Activated T-helper 17 cell treated with anti-CD3 and anti-CD28 coated beads, Interleukin-2, amount 50 U/mL, for 72 hours (primary cell): Measurements from ENCODE around the gene DAZAP2. TPM values are rescaled to one million over a fixed set of nuclear protein-coding genes. Genes with fewer than 3 reads are reported as not detected.

ENCODE experiments used
- ATAC-seq: fragments of 150-1000 bp; cut with Tn5 transposase; replicated peaks from 2 replicates; pipeline ENCODE4 v1.10.0; 2021; ENCODE audit warnings: mild to moderate bottlenecking, moderate library complexity
- H3K27ac Mint-ChIP-seq: one replicate; pipeline ENCODE4 v1.8.0; 2022; ENCODE audit warnings: mixed read lengths
- H3K27me3 Mint-ChIP-seq: one replicate; pipeline ENCODE4 v1.8.0; 2022; ENCODE audit warnings: mixed read lengths
- H3K36me3 Mint-ChIP-seq: one replicate; pipeline ENCODE4 v1.8.0; 2022; ENCODE audit warnings: low read depth, mild to moderate bottlenecking, mixed read lengths
- H3K4me1 Mint-ChIP-seq: one replicate; pipeline ENCODE4 v1.8.0; 2022; ENCODE audit warnings: mixed read lengths
- H3K4me3 Mint-ChIP-seq: one replicate; pipeline ENCODE4 v1.8.0; 2022; ENCODE audit warnings: mild to moderate bottlenecking, mixed read lengths
- H3K9me3 Mint-ChIP-seq: one replicate; pipeline ENCODE4 v1.8.0; 2022; ENCODE audit warnings: mixed read lengths
- total RNA-seq, 2 donors: library from RNA; stranded (reverse); gene quantifications; one replicate each; pipeline ENCODE4 v1.2.3, GENCODE V29; 2022

DAZAP2 gene
- total RNA-seq = 100 to 1,000 TPM; 110 to 124 TPM

- Mint-ChIP-seq H3K27me3 (no peaks in the 10 kb centered on the region), H3K9me3 (no peaks in the 10 kb centered on the region), H3K4me1 (peaks cover 28% of the 10 kb centered on the region), H3K27ac (peak within 1 kb of the TSS; percentile 95), H3K36me3 (peaks cover 58% of the 10 kb centered on the region), H3K4me3 (peak within 1 kb of the TSS; percentile 94)
- ATAC-seq = peak; percentile 95
Observed at GRCh38 chr12:51238510-51239334, at the start of gene DAZAP2. Gene DAZAP2 (plus strand): TSS chr12:51238826. CDS start chr12:51238908, 82 bp downstream.

DNA sequence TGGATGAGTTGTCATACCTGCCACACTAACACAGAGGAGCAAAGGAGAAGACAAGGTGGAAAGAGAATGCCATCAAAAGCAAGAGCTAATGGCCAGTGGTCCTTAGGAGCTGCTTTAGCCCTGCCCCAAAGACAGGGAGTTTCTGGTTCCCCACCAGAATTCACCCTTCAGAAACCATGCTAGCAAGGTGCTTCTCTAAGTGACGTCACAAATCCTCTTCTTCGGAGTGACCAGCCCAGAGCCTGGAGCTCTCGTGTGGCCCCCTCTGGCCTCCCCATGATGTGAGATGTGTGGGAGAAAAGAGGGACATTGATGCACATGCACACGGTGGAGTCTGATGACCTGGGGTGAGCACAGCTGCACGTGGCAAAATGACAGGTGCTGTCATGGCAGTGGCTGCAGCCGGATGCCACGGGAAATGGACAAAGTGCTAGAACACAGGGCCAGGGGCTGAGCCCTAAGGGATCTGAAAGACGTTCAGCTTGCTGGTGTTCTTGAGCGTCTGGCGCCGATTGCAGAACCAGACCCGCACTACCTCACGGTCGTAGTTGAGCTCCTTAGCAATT lies 48.8 kb upstream of the DAZAP2 start:
- no peaks in the 10 kb centered on the region for H3K36me3 Mint-ChIP-seq
- H3K27ac Mint-ChIP-seq = no peak overlapping the region
- H3K4me3 Mint-ChIP-seq = no peak overlapping the region
- no peak for ATAC-seq
- no peaks in the 10 kb centered on the region for H3K4me1 Mint-ChIP-seq
- H3K9me3 Mint-ChIP-seq = no peaks in the 10 kb centered on the region
- no peaks in the 10 kb centered on the region for H3K27me3 Mint-ChIP-seq

GRCh38 chr12:51190820-51191219 lies 47.8 kb upstream of the DAZAP2 start:
- no peaks in the 10 kb centered on the region for H3K36me3 Mint-ChIP-seq
- H3K4me3 Mint-ChIP-seq = no peak overlapping the region
- no peaks in the 10 kb centered on the region for H3K27me3 Mint-ChIP-seq
- no peak overlapping the region for H3K27ac Mint-ChIP-seq
- H3K9me3 Mint-ChIP-seq = no peaks in the 10 kb centered on the region
- H3K4me1 Mint-ChIP-seq = no peaks in the 10 kb centered on the region
- no peak for ATAC-seq

DNA sequence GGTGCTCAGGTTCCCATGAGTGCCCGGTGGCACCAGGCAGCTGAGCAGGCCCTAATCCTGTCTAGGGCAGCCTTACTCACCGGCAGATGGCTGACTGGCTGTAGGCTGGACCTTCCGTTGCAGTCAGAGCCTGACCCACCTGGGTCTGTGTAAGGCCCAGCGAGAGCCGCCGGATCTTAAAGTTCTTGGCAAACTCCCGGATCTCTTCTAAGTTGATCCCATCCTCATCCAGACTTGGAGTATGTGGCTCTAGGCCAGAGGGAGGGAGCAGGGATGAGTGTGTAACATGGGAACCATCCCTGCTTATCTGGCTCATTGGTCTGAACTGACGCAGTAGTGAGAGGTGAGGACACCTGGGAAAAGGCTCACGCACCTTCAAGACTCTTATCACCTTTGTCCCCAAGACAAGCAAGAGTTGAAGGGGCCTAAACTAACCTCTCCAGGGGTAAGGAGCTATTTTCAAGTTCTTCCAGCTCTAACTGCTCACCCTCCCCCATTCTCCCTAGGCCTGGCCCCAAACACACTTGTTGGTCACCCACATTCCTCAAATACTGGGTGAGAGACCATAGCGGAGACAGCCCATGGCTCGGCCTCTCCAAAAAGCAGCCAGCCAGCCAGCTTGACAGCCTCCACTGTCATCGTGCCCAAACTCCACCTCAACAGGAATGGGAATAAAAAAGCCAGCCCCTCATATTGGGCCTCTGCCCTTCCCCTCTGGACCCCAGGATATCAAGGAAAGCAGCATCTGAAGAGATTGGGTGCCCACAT lies 46.9 kb upstream of the DAZAP2 start:
- H3K4me1 Mint-ChIP-seq = no peaks in the 10 kb centered on the region
- no peaks in the 10 kb centered on the region for H3K9me3 Mint-ChIP-seq
- no peak for ATAC-seq
- no peaks in the 10 kb centered on the region for H3K27me3 Mint-ChIP-seq
- no peaks in the 10 kb centered on the region for H3K36me3 Mint-ChIP-seq
- no peak overlapping the region for H3K27ac Mint-ChIP-seq
- no peak overlapping the region for H3K4me3 Mint-ChIP-seq

DNA sequence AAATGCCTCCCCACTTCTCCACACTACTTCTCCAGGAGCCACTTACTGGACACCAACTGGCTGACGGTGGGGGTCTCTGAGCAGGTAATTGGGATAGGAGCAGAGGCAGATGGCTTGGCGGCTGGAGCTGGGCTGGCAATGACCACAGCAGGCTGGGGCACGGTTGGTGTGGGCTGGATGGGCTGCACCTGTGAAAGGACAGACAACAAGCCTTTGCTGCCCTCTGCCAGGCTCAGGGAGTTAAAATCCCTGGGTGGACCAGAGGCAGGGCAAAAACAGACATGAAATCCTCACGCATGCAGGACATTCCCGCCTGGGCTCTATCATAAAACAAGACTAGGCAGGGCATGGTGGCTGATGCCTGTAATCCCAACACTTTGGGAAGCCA lies 46.3 kb upstream of the DAZAP2 start:
- no peak overlapping the region for H3K27ac Mint-ChIP-seq
- no peaks in the 10 kb centered on the region for H3K4me1 Mint-ChIP-seq
- H3K4me3 Mint-ChIP-seq = no peak overlapping the region
- no peaks in the 10 kb centered on the region for H3K36me3 Mint-ChIP-seq
- H3K9me3 Mint-ChIP-seq = no peaks in the 10 kb centered on the region
- no peaks in the 10 kb centered on the region for H3K27me3 Mint-ChIP-seq
- ATAC-seq = no peak

DNA sequence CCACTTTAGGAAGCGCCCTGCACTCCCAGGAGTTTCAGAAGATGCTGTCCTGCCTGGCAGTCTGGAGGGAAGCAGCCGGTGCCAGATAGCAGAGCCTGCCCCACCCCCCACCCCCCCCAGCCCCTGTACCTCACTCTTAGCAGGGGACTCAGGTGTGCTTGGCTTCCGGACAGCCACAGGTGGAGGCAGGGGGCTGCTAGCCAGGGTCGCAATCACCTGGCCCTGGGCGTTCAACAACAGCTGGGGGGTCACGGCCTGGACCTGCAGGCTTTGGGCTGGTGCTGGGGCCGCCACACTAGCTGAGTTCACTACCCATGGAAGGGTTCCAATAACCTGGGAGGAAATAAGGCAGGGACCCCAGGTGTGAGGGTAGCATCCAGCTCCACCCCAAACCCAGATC lies 42.8 kb upstream of the DAZAP2 start:
- ATAC-seq = no peak
- H3K4me1 Mint-ChIP-seq = peaks cover under 1% of the 10 kb centered on the region
- no peaks in the 10 kb centered on the region for H3K27me3 Mint-ChIP-seq
- H3K27ac Mint-ChIP-seq = no peak overlapping the region
- no peaks in the 10 kb centered on the region for H3K9me3 Mint-ChIP-seq
- H3K4me3 Mint-ChIP-seq = no peak overlapping the region
- no peaks in the 10 kb centered on the region for H3K36me3 Mint-ChIP-seq

GRCh38 chr12:51196547-51196946 lies 42.1 kb upstream of the DAZAP2 start:
- no peak for ATAC-seq
- Mint-ChIP-seq H3K36me3 (no peaks in the 10 kb centered on the region), H3K27me3 (no peaks in the 10 kb centered on the region), H3K4me3 (no peak overlapping the region), H3K27ac (no peak overlapping the region), H3K4me1 (peaks cover 4% of the 10 kb centered on the region), H3K9me3 (no peaks in the 10 kb centered on the region)

DNA sequence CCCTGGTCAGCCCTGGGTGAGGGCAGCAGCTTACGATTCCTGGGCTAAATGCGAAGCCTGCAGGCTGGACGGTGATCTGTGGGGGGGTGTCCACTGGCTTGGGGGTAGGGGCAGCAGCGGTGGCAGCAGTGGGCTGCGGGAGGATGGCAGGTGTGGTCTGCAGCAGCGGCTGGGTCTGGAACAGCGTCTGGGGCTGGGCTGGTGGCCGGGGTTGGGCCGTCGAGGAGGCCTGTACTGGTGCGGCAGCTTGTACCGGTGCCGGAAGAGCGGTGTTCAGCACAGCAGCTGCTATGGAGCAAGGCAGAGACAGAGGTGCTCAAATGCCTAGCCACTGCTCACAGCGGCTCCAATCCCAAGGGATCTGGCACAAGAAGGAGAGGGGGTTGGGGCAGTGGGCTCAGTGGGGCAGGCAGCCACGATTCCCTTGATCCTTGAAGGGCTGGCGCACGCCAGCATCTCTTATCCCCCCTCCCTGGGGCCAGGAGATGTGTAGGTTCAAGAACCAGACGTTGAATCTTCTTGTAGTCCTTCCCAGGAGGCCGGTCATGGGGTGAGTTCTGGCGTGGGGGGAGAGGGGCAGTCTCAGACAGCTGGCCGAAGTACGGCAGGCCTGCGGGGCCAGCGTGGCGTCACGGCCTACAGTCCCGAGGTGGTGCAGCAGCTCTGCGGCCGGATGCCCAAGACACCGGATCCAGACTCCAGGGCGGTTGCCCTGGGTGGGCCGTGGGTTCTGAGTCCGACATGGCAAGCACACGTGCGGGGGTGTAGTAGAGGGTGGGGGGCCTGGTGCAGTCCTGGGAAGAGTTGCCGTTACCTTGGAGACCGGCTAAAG lies 40.7 kb upstream of the DAZAP2 start:
- Mint-ChIP-seq H3K27me3 (no peaks in the 10 kb centered on the region), H3K4me3 (no peak overlapping the region), H3K4me1 (peaks cover 7% of the 10 kb centered on the region), H3K36me3 (no peaks in the 10 kb centered on the region), H3K9me3 (no peaks in the 10 kb centered on the region), H3K27ac (peak overlapping the region; percentile 36)
- no peak for ATAC-seq

GRCh38 chr12:51198568-51199365 lies 39.9 kb upstream of the DAZAP2 start:
- ATAC-seq = no peak
- no peaks in the 10 kb centered on the region for H3K9me3 Mint-ChIP-seq
- H3K27ac Mint-ChIP-seq = peak overlapping the region; percentile 36
- no peak overlapping the region for H3K4me3 Mint-ChIP-seq
- no peaks in the 10 kb centered on the region for H3K36me3 Mint-ChIP-seq
- peaks cover 15% of the 10 kb centered on the region for H3K4me1 Mint-ChIP-seq
- H3K27me3 Mint-ChIP-seq = no peaks in the 10 kb centered on the region

DNA sequence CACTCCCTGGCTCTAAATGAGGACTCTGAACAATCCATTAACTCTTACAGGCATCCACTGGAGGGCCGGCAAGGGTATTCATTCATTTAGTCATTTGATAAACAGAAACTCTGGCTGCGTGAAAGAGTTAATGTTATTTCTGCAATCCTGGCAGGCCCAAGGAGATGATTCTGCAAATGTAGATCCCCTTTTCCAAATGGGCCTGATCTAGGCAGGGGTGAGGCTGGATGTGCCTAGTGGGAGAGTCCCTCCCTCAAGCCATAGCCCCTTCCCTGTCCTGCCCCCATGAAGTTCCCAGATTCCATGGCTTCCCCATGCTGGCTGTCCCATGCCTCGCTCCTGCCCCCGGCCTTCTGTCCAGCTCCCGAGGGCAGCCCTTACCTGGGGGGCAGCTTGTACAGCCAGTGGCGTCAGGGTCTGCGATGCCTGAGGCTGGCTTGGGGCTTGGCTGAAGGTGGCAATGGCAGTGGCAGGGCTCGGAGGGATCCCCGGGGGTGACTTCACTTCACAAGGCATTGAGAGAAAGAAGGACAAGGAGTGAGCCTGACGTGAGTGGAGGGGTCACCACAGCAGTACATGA lies 39.2 kb upstream of the DAZAP2 start:
- Mint-ChIP-seq H3K4me3 (no peak overlapping the region), H3K36me3 (no peaks in the 10 kb centered on the region), H3K9me3 (no peaks in the 10 kb centered on the region), H3K27ac (no peak overlapping the region), H3K27me3 (no peaks in the 10 kb centered on the region), H3K4me1 (peaks cover 16% of the 10 kb centered on the region)
- no peak for ATAC-seq

DNA sequence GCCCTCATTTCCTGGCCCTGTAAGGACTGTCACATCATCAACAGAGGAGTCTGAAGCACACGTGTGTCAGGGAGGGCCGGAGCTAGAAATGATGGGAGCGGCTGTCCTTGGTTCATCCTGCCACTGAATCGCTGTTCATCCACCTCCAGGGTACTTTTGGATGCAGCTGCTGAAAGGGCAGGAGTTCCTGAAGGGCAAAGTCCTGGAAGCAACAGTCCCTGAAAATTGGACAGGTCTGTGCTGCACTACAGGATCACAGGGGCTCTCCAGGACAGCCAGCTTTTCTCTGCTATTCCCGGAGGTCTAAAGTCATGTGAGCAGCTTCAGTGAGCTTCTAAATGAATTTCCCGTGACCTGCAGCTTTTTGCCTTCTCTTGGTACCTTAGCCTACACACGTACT lies 38.5 kb upstream of the DAZAP2 start:
- H3K36me3 Mint-ChIP-seq = no peaks in the 10 kb centered on the region
- no peak overlapping the region for H3K4me3 Mint-ChIP-seq
- no peaks in the 10 kb centered on the region for H3K9me3 Mint-ChIP-seq
- H3K27ac Mint-ChIP-seq = no peak overlapping the region
- no peak for ATAC-seq
- H3K27me3 Mint-ChIP-seq = no peaks in the 10 kb centered on the region
- H3K4me1 Mint-ChIP-seq = peaks cover 16% of the 10 kb centered on the region

DNA sequence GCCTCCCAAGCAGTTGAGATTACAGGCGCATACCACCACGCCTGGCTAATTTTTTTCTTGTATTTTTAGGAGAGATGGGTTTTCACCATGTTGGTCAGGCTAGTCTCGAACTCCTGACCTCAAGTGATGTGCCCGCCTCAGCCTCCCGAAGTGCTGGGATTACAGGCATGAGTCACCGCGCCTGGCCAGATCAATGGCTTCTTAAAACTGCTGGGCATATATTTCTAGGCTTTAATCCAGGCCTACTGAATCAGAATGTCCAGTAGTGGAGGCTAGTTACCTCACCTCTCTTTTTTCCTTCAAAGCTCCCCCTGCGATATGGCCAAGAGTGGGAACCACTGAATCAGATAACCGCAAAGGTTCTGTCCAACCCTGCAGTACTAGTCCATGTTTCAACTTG lies 37.8 kb upstream of the DAZAP2 start:
- Mint-ChIP-seq H3K4me1 (peaks cover 16% of the 10 kb centered on the region), H3K27me3 (no peaks in the 10 kb centered on the region), H3K9me3 (no peaks in the 10 kb centered on the region), H3K4me3 (no peak overlapping the region), H3K27ac (peak overlapping the region; percentile 50), H3K36me3 (no peaks in the 10 kb centered on the region)
- ATAC-seq = no peak

DNA sequence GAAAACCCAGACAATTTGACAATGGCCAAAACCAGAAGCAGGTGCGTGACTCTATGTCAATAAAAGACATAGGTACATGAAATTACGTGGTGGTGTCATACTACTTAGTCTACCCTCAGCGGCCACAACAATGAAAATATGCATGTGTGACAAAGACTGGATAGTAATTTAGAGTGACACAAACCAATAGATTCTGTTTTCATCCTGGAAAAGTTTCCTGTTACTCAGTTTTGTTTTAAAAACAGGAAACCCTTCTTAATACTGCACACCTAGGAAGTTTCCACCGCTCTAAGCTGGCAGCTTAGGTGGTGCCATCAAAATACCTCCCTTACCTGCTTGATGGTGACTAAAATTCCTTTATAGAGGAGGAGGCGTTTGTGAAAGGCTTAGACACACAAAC lies 35.9 kb upstream of the DAZAP2 start:
- Mint-ChIP-seq H3K27ac (peak overlapping the region; percentile 84), H3K4me3 (peak overlapping the region; percentile 43), H3K4me1 (peaks cover 16% of the 10 kb centered on the region), H3K9me3 (no peaks in the 10 kb centered on the region), H3K27me3 (no peaks in the 10 kb centered on the region), H3K36me3 (no peaks in the 10 kb centered on the region)
- ATAC-seq = peak; percentile 94
